Smooth muscle cell (in vitro differentiated cells): ENCODE results near the gene ZFYVE28. TPM values are rescaled to one million over a fixed set of nuclear protein-coding genes. Genes with fewer than 3 reads are reported as not detected.

ENCODE experiments used
- DNase-seq: peaks from one replicate; lab custom pipeline; 2025; ENCODE audit not compliant: unreplicated experiment; lab: John Stamatoyannopoulos, UW
- H2AFZ ChIP-seq: fragments of 200-600 bp; sonication (generic); 2 replicates; pipeline ENCODE4 v1.6.0; 2016; ENCODE audit warnings: antibody characterized with exemption, low read depth, mild to moderate bottlenecking
- H3F3A ChIP-seq: fragments of 200-600 bp; sonication (generic); 2 replicates; pipeline ENCODE4 v1.6.0; 2017; ENCODE audit warnings: antibody characterized with exemption, low read depth
- H3K27ac ChIP-seq: fragments of 200-600 bp; sonication (generic); 2 replicates; pipeline ENCODE4 v1.5.1; 2016; ENCODE audit warnings: low read depth, mild to moderate bottlenecking
- H3K27me3 ChIP-seq: fragments of 200-600 bp; sonication (generic); 2 replicates; pipeline ENCODE4 v1.6.1; 2016; ENCODE audit warnings: low read depth, mild to moderate bottlenecking
- H3K36me3 ChIP-seq: fragments of 200-600 bp; sonication (generic); 2 replicates; pipeline ENCODE4 v1.5.1; 2016; ENCODE audit warnings: low read depth
- H3K4me1 ChIP-seq: fragments of 200-600 bp; sonication (generic); 2 replicates; pipeline ENCODE4 v1.5.1; 2016; ENCODE audit warnings: low read depth
- H3K4me2 ChIP-seq: fragments of 200-600 bp; sonication (generic); 2 replicates; pipeline ENCODE4 v1.6.0; 2016; ENCODE audit warnings: mild to moderate bottlenecking
- H3K4me3 ChIP-seq: fragments of 200-600 bp; sonication (generic); 2 replicates; pipeline ENCODE4 v1.5.1; 2016; ENCODE audit warnings: mild to moderate bottlenecking
- H3K79me2 ChIP-seq: fragments of 200-600 bp; sonication (generic); 2 replicates; pipeline ENCODE4 v1.6.0; 2016; ENCODE audit warnings: low read depth, mild to moderate bottlenecking
- H3K9ac ChIP-seq: fragments of 200-600 bp; sonication (generic); 2 replicates; pipeline ENCODE4 v1.6.0; 2016; ENCODE audit warnings: low read depth
- H3K9me3 ChIP-seq: fragments of 200-600 bp; sonication (generic); replicated peaks from 2 replicates; pipeline ENCODE4 v1.5.1; 2016; ENCODE audit warnings: low read depth
- H4K20me1 ChIP-seq: fragments of 200-600 bp; sonication (generic); 2 replicates; pipeline ENCODE4 v1.6.0; 2016; ENCODE audit warnings: low read depth
- WGBS: methylation state at CpG from one replicate; pipeline ENCODE4 v1.1.7; 2016; ENCODE audit warnings: low lambda C conversion rate; 5-methylcytosine and 5-hydroxymethylcytosine counted together
- polyA plus RNA-seq: library from polyadenylated mRNA; unstranded; fragments of >200 nt; fragmentation: Nextera tagmentation; extraction: Ambion mirVana; gene quantifications from 2 replicates; pipeline ENCODE4 v1.2.1, GENCODE V29; 2016
- total RNA-seq: library from RNA; depleted of rRNA; stranded (reverse); fragments of >200 nt; gene quantifications from 2 replicates; pipeline ENCODE4 v1.2.3, GENCODE V29; 2014
- TF ChIP-seq, protein P1 (sequence below): fragments of 200-600 bp; sonication (generic); IDR thresholded peaks from 2 replicates; pipeline ENCODE4 v1.5.1; 2017; ENCODE audit warnings: borderline replicate concordance, mild to moderate bottlenecking, antibody characterized with exemption; ENCODE audit not compliant: insufficient read depth, poor library complexity, severe bottlenecking

Gene ZFYVE28
- total and polyA plus RNA-seq, 2 experiments from 2014 or later: 0.22 TPM; not detected in 1

GRCh38 chr4:2423066-2423465 lies 4.6 kb upstream of the ZFYVE28 start:
- Histone ChIP-seq H3K36me3 (no peaks in the 10 kb centered on the region), H3K27me3 (peaks cover 37% of the 10 kb centered on the region), H3K9ac (no peak overlapping the region), H3K4me2 (no peak overlapping the region), H2AFZ (no peak overlapping the region), H3K4me3 (no peak overlapping the region), H4K20me1 (no peaks in the 10 kb centered on the region), H3K9me3 (no peaks in the 10 kb centered on the region), H3K4me1 (peaks cover 5% of the 10 kb centered on the region), H3F3A (no peaks in the 10 kb centered on the region), H3K27ac (no peak overlapping the region), H3K79me2 (no peaks in the 10 kb centered on the region)
- TF ChIP-seq, protein P1, sequence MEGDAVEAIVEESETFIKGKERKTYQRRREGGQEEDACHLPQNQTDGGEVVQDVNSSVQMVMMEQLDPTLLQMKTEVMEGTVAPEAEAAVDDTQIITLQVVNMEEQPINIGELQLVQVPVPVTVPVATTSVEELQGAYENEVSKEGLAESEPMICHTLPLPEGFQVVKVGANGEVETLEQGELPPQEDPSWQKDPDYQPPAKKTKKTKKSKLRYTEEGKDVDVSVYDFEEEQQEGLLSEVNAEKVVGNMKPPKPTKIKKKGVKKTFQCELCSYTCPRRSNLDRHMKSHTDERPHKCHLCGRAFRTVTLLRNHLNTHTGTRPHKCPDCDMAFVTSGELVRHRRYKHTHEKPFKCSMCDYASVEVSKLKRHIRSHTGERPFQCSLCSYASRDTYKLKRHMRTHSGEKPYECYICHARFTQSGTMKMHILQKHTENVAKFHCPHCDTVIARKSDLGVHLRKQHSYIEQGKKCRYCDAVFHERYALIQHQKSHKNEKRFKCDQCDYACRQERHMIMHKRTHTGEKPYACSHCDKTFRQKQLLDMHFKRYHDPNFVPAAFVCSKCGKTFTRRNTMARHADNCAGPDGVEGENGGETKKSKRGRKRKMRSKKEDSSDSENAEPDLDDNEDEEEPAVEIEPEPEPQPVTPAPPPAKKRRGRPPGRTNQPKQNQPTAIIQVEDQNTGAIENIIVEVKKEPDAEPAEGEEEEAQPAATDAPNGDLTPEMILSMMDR: no peak
- WGBS: 89% methylated on average over 4 of the region's 4 CpGs
- no peak for DNase-seq

DNA sequence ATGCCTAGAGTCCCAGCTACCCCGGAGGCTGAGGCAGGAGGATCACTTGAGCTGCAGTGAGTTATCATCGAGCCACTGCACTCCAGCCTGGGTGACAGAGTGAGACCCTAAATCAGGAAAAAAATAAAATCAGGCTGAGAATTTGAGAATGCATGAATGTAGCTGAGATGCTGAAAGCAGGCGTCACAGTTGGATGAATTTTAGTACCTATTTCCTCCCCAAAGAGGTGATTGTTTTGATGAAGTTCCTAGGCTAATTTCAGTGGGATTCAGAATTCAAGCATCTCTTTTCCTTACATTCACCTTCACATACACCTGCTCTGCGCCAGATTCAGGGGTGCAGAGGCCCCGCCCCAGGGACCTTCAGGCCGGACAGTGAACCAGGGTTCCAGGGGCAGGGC lies 3.5 kb upstream of the ZFYVE28 start:
- TF ChIP-seq, protein P1: no peak

DNA sequence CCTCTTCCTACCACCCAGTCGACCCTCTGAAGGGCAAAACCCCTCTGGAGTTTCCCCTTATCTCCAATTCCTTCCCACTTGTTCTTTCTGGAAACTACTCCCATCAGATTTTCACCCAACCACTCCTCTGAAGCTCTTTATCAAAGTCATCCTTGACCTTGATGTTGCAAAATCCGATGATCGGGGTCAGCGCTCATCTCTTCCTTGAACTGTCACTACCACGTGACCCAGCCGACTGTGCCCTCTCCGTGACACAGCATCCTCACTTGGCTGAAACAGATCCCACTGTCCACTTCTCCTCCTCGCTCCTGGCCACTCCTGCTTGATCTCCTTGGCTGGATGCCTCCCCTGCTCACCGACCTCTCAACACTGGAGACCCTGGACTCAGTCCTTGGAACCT lies 1.4 kb upstream of the ZFYVE28 start:
- Histone ChIP-seq H3K9ac (no peak overlapping the region), H2AFZ (no peak overlapping the region), H3K27me3 (peaks cover 68% of the 10 kb centered on the region), H3K36me3 (no peaks in the 10 kb centered on the region), H3K27ac (no peak overlapping the region), H3K4me3 (no peak overlapping the region), H4K20me1 (no peaks in the 10 kb centered on the region), H3K79me2 (no peaks in the 10 kb centered on the region), H3K4me1 (peaks cover 14% of the 10 kb centered on the region), H3K9me3 (no peaks in the 10 kb centered on the region), H3F3A (no peaks in the 10 kb centered on the region), H3K4me2 (no peak overlapping the region)
- 77% methylated on average over 9 of the region's 9 CpGs for WGBS
- DNase-seq: no peak
- TF ChIP-seq, protein P1: no peak

More for the DNA sequence above, 3.5 kb upstream of the ZFYVE28 start:
- H3K4me2 ChIP-seq: no peak overlapping the region
- peaks cover 47% of the 10 kb centered on the region for H3K27me3 ChIP-seq
- no peak overlapping the region for H2AFZ ChIP-seq
- H3K4me1 ChIP-seq: peaks cover 6% of the 10 kb centered on the region
- H3K9ac ChIP-seq: no peak overlapping the region
- H3K9me3 ChIP-seq: no peaks in the 10 kb centered on the region
- no peak overlapping the region for H3K4me3 ChIP-seq
- 88% methylated on average over 6 of the region's 6 CpGs for WGBS
- no peaks in the 10 kb centered on the region for H3K79me2 ChIP-seq
- H3K36me3 ChIP-seq: no peaks in the 10 kb centered on the region
- H3F3A ChIP-seq: no peaks in the 10 kb centered on the region
- H4K20me1 ChIP-seq: no peaks in the 10 kb centered on the region
- no peak for DNase-seq
- H3K27ac ChIP-seq: no peak overlapping the region
